GM10266 (cell line): Measurements from ENCODE around the gene PTPRE.

Experiments used
- DNase-seq: peaks from one replicate; pipeline ENCODE4 v3.0.0; 2012; ENCODE audit errors: extremely low spot score
- TF ChIP-seq, protein P1 (sequence below): IDR thresholded peaks from 2 replicates; pipeline ENCODE4 v1.5.1; 2012; ENCODE audit warnings: mild to moderate bottlenecking, low read depth; ENCODE audit not compliant: control insufficient read depth, insufficient read depth; ENCODE audit errors: missing control alignments

Gene PTPRE

DNA sequence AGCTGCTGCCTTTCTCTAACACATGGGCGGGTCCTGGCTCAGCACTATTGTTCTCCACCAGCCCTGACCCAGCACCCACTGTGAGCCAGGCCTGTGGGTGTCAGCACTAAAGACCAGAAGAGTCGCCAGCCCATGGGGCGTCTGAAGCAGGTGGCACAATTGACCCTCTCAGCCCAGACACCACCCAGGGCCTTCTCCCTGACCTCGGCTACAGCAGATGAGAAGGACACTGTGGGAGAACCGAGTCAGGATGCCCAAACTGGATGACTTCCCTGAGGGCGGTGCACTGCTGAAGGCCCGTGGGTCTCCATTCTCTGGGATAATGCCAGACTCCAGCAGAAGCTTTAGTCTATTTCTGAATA lies 122.4 kb downstream of the PTPRE start:
- TF ChIP-seq, protein P1, sequence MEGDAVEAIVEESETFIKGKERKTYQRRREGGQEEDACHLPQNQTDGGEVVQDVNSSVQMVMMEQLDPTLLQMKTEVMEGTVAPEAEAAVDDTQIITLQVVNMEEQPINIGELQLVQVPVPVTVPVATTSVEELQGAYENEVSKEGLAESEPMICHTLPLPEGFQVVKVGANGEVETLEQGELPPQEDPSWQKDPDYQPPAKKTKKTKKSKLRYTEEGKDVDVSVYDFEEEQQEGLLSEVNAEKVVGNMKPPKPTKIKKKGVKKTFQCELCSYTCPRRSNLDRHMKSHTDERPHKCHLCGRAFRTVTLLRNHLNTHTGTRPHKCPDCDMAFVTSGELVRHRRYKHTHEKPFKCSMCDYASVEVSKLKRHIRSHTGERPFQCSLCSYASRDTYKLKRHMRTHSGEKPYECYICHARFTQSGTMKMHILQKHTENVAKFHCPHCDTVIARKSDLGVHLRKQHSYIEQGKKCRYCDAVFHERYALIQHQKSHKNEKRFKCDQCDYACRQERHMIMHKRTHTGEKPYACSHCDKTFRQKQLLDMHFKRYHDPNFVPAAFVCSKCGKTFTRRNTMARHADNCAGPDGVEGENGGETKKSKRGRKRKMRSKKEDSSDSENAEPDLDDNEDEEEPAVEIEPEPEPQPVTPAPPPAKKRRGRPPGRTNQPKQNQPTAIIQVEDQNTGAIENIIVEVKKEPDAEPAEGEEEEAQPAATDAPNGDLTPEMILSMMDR = no peak
- DNase-seq = no peak

DNA sequence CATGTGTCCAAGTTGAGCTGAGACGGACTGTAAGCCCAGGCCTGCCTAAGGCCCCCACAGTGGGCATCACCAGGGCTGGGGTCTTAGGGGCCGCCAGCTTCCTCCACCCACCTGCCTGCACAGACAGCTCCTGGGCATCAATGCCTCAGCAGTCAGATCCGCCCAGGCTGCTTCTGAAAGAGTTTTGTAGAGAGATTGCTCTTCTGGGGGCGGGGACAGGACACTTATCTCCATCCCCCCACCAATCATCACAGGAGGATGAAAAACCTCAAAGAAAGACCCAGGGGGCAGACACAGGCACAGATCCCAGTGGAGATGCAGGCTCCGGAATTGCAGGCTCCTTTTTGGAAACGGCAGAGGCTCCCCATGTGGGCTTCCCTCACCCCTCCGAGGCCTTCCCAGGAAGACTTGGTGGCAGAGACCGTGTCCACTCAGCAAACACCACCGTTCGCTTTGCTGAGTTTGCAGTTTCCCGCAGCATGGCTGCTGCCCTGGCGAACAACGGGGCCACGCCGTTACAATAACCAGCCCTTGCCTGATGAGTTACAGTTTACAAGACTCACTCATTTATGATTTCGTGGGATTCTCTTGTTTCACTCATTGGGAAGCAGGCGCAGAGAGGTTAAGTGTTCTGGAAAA lies 122.9 kb downstream of the PTPRE start:
- TF ChIP-seq, protein P1 = no peak

DNA sequence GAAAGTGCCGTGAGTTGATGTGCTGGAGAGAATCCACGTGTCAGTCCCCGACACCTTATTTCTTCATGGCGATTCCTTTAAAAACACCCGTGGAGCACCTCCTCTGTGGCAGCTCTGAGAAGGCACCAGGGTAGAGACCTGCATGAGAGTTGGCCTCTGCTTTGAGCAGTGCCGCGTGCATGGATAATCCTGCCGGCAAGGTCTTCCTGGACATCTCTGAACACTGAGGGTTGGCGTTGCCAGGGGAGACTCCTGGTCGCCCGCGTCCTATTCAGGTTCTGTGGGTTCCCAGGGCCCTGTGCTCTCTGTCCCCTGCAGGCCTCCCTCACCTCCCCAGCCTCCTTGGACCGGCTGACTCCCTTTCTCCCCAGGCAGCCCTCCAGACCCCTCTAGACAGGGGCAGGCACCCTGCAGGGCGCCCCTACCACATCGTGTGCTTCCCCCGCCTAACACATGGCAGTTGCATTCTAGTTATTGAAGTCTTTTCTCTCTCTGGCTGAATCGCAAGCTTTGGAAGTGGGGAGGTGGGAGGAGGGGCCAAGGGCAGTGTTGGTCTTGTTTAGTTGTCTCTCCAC lies 123.7 kb downstream of the PTPRE start:
- DNase-seq = no peak
- TF ChIP-seq, protein P1 = no peak

More for the DNA sequence above, 122.9 kb downstream of the PTPRE start:
- DNase-seq = no peak

- TF ChIP-seq, protein P1 = no peak
- no peak for DNase-seq
Measured at GRCh38 chr10:128031216-128031615, 124.3 kb downstream of the PTPRE start.

DNA sequence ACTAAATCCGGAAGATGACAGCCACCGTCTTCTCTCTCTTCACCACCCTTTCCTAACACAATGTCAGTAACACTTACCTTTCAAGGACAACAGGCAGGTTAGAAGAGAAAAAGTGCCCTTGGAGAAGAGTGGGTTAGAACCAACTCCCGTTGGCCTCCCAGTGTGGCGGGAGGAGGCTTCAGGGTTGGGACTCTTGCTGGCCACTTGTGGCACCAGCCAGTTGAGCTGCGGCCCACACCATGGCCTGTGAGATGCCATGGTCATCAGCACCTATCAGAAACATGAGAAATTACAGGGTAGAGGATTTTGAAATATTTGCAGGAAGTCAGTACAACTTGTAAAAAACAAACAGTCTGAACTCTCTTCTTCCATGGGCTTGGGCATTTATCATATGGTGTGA lies 125.6 kb downstream of the PTPRE start:
- DNase-seq = no peak
- TF ChIP-seq, protein P1 = no peak

GRCh38 chr10:128035557-128035973 lies 128.7 kb downstream of the PTPRE start:
- peak; percentile 70 for DNase-seq

More at GRCh38 chr10:128035557-128035973, 128.7 kb downstream of the PTPRE start:
- TF ChIP-seq, protein P1 = peak; percentile 77
